ENCODE data around the gene ARHGAP28.

The ARHGAP28 gene

GRCh38 chr18:6733758-6734157 is 4.2 kb downstream of the ARHGAP28 start:
- no peak for DNase-seq (ENCODE audit: low spot score)

DNA sequence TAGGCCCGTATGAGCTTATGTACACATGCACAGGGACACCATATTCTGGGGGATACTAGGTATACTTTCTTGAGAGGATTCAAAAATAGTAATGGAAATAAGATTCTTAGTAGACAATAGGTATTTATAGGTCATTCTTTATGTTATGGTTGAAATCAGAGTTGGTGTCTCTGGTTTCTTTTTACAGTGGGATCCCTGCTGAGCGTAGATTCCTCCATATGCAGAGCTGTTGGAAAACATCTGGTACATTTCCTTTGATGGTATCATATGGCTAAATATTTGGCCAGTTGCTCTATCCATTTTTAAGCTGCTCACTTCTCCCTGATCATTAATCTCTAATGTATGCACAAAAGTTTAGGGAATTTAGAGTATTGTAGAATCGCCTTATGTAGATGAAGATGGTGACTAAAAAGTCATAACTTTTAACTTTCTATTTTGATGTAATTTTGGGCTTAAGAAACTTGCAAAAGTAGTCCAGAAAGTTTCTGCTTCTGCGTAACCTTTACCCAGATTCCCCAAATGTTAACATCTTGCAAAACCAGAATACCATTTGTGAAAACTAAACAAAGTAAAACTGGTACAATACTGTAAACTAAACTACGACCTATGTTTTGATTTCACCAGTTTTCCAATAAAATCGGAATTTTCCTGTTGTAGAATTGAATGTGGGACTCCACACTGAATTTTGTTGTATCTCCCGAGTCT is 5.4 kb downstream of the ARHGAP28 start:
- no peak for DNase-seq (ENCODE audit: low spot score)

- DNase-seq (ENCODE audit: low spot score): no peak
Observed at GRCh38 chr18:6737833-6738232, 8.3 kb downstream of the ARHGAP28 start.

GRCh38 chr18:6738622-6739021 is 9.1 kb downstream of the ARHGAP28 start:
- DNase-seq (ENCODE audit: low spot score): no peak

GRCh38 chr18:6741232-6741663 is 11.7 kb downstream of the ARHGAP28 start:
- peak; percentile 85 for DNase-seq (ENCODE audit: low spot score)

- no peak for DNase-seq (ENCODE audit: low spot score)
Observed at GRCh38 chr18:6741786-6742185, 12.3 kb downstream of the ARHGAP28 start.

DNA sequence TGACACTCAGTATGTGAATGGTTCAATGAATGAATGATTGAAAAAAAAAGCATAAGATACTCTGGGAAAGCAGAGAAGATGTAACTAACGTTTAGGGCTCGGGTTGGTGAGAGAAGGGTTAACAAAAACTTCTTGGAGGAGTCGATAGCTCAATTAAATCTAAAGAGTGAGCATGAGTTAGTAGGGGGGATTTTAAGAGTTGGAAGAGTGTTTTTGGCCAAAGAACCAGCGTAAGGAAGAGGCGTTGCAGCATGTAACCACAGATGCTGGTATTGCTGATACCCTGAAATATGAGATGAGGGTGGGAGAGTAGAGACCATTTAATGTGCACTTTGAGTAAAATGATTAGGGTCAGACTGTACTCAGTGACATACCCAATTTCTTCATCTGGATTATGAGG is 14.5 kb downstream of the ARHGAP28 start:
- DNase-seq (ENCODE audit: low spot score): no peak

DNA sequence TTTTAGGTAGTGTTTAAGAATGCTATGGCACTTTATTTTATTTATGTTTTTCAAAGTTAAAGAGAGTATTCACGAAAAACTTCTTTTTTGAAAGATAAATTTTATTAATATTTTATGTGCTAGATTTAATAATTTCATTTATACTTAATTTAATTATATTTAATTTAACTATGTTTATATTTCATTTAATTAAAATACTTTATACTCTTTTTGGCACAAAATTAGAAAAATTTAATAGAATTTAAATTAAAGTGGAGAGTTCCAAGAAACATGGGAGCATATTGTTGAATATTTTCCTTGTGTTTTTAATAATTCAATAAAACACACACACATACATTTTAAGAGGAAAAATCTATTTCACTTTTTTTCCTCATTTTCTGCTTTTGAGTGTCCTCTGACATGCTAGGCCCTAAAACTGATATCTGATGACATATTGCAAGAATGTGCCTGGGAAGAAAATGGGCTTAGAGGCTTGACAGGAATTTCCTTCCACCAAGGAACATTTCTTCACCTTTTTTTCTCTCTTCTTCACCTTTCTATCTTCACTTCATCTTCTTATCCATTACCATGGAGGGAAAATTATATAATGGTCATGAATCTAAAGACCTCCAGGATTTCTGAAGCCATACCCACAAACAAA is 15.4 kb downstream of the ARHGAP28 start:
- DNase-seq (ENCODE audit: low spot score): no peak

- DNase-seq (ENCODE audit: low spot score): no peak
Observed at GRCh38 chr18:6745504-6746031, 16.1 kb downstream of the ARHGAP28 start.

- DNase-seq (ENCODE audit: low spot score): no peak
Observed at GRCh38 chr18:6746386-6746960, 17.0 kb downstream of the ARHGAP28 start.

- peak; percentile 73 for DNase-seq (ENCODE audit: low spot score)
Observed at GRCh38 chr18:6747646-6748045, 18.1 kb downstream of the ARHGAP28 start.

DNA sequence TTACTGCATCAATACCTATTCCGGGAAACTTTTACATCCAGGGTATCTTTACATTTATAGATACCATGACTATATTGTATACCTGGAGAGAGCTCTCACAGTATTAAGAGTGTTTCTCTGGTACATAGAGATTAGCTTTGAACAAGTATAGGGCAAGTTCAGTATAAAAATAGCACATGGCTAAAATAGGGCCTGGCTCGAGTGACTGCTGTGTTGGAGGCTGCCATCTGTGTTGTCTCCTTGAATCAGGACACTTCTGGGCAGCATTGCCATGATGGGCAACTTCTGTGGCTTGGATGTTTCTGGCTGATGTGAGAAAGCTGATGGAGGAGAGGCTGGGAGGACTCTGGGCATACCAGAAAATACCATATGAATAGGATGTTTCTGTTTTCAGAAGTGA is 18.7 kb downstream of the ARHGAP28 start:
- no peak for DNase-seq (ENCODE audit: low spot score)

- no peak for DNase-seq (ENCODE audit: low spot score)
Observed at GRCh38 chr18:6750411-6750810, 20.9 kb downstream of the ARHGAP28 start.

GRCh38 chr18:6751222-6751621 is 21.7 kb downstream of the ARHGAP28 start:
- DNase-seq (ENCODE audit: low spot score): no peak

GRCh38 chr18:6752202-6752860 is 22.8 kb downstream of the ARHGAP28 start:
- DNase-seq (ENCODE audit: low spot score): peak; percentile 38

DNA sequence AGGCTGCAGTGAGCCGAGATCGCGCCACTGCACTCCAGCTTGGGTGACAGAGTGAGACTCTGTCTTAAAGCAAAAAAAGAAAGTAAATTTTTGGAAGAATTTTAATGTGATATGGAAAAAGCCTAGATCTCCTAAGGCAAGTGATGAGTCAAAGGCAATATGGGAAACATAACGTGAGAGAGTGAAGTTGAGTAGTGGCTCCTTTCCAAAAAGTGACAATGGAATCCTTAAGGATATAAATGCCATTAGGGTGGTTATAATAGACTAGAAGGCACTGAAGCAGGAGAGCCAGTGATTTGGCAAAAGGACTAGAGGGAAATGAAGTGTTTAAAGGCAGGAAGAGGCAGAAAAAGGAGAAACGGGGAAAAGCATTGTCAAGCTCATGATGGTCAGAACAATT is 25.6 kb downstream of the ARHGAP28 start:
- no peak for DNase-seq (ENCODE audit: low spot score)

GRCh38 chr18:6757931-6758330 is 28.4 kb downstream of the ARHGAP28 start:
- DNase-seq (ENCODE audit: low spot score): peak; percentile 10

GRCh38 chr18:6759579-6759978 is 30.1 kb downstream of the ARHGAP28 start:
- DNase-seq (ENCODE audit: low spot score): no peak

GRCh38 chr18:6763524-6763923 is 34.0 kb downstream of the ARHGAP28 start:
- DNase-seq (ENCODE audit: low spot score): no peak

DNA sequence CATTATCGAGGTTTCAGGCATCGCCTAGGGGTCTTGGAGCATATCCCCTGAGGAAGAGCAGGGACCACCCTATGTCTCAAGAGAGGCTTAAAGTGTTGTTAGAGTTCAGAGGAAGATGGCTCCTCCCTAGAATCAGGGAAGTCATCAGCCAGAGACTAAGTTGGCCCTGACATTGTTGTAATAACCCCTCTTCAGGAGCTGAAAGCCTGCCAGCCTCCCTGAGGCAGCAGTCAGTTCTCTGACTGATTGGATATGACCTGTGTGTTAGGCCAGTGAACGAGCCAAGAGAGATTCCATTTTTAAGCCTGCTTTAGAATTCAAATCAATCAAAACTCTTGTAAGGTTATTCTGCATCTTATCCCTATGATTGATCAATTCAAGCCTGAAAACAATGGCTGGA is 34.9 kb downstream of the ARHGAP28 start:
- DNase-seq (ENCODE audit: low spot score): no peak

- DNase-seq (ENCODE audit: low spot score): no peak
Observed at GRCh38 chr18:6773777-6774176, 44.3 kb downstream of the ARHGAP28 start.

GRCh38 chr18:6775237-6775636 is 45.7 kb downstream of the ARHGAP28 start:
- DNase-seq (ENCODE audit: low spot score): no peak

DNA sequence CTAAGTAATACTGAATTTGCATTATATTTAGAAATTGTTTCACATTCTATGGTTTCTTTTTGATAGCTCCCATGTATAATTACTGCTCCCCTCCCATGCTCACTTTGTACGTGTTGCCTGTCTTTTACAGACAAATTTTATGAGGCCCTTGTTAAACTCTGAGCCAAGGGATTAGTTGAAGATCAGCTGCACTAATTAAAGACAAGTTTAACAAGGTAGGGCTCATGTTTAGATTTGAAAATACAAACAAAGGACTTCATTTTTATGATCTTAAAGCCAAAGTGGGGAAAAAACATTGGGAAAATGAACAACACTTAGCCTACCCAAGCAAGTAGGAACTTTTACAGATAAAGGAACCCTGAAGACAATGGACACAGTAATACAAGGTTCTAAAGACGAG is 46.2 kb downstream of the ARHGAP28 start:
- DNase-seq (ENCODE audit: low spot score): no peak

Data from AG08395 (cell line).